Left hindlimb (tissue), 1 donor: ENCODE measurements around the gene MTTP.
"Not testable (repeated sequence)": the region's sequence is repeated elsewhere in the genome, so short reads cannot be mapped to it uniquely, and the experiment has no call there.

Source experiments
- DNase-seq: peaks from one replicate; pipeline ENCODE4 v3.0.0-alpha.2; 2018

The MTTP gene

GRCh38 chr4:99574530-99575324 lies at the start of gene MTTP:
TSS of gene MTTP (plus strand) at chr4:99574824. CDS start at chr4:99574910, 86 bp downstream.
- DNase-seq, result no peak

- no peak for DNase-seq
Measured at GRCh38 chr4:99529228-99529627, 45.4 kb upstream of the MTTP start.

DNA sequence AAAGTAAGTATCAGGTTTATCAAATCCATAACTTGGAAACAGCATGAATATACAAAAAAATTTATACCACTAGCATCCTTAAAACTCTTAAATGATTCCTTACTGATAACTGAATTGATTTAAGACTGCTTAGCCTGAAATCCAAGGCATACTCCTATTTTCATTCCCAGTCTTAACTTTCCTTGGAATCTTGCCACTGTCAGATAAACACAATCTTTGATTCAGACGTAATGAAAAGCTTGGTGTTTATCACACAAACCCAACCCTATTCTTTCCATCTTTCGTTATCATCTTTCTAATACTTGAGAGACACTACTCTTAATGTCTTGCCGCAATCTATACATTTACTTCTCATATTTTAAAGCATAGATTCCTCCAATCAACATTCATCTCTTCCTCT lies 44.7 kb upstream of the MTTP start:
- DNase-seq, result no peak

GRCh38 chr4:99534699-99535098 lies 39.9 kb upstream of the MTTP start:
- not testable (repeated sequence) for DNase-seq

- DNase-seq, result peak; percentile 35
Measured at GRCh38 chr4:99536271-99536670, 38.4 kb upstream of the MTTP start.

GRCh38 chr4:99536848-99537247 lies 37.8 kb upstream of the MTTP start:
- no peak for DNase-seq

DNA sequence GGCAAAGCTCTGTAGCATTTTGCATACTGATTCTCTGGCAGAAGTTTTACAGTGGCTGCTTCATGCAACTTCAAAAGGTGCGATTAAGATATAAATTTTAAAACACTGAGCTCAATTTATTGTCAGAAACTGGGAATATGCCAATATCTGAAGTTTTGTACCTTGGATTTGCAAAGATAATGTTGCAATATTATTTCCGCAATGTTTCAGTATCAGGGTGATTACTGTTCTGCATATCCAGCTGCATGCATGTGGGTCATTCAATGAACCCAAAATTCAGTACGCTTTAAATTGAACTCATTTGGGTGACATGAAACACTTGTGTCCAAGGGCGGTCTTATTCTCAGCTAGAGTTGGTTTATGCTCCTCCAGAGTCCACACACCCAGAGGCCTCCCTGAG lies 37.0 kb upstream of the MTTP start:
- no peak for DNase-seq

DNA sequence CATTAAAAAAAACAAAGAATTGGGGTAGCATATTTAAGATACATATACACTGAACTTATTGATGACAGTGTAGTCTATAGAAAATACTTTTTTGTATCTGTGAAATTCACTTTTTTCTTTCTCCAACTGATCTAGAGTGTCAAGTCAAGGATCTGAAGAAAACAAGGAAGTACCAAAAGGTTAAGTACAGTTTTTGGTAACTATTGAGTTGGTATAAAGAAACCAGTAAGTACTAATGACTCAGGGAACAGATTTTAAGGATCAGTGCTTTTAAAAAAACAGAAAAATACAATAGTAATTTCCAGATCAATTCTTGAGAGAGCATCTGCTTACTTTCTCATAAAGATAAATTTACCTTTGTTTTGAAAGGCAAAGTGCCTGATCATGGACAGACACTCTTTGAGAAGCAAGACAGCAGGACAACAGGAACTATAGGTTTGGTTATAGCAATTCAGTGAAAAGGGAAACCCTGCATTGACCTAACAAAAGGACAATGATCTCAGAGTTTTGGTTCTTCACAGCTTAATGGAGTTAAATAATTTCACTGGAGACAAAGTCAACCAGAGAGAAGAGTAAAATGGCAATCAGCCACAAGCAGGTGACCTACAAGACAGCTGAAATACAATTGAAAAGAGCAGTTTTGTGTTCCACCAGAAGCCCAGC lies 34.2 kb upstream of the MTTP start:
- no peak for DNase-seq

DNA sequence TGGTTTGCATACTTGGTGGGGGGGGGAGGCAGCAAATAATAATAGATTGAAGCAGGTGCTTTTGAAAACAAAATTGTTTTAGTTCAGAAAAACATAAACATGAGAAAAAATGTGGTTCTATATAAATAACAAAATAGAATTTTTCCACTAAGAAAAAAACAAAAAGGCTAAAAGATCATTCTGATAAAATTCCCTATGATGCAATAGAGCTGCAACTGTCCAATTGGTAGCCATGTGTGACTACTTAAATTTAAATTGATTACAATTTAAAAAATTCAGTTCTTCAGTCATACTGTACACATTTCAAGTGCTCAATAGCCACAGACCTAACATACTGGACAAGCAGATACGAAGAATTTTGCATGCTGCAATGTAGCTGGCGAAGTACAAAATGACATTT lies 21.8 kb upstream of the MTTP start:
- no peak for DNase-seq

DNA sequence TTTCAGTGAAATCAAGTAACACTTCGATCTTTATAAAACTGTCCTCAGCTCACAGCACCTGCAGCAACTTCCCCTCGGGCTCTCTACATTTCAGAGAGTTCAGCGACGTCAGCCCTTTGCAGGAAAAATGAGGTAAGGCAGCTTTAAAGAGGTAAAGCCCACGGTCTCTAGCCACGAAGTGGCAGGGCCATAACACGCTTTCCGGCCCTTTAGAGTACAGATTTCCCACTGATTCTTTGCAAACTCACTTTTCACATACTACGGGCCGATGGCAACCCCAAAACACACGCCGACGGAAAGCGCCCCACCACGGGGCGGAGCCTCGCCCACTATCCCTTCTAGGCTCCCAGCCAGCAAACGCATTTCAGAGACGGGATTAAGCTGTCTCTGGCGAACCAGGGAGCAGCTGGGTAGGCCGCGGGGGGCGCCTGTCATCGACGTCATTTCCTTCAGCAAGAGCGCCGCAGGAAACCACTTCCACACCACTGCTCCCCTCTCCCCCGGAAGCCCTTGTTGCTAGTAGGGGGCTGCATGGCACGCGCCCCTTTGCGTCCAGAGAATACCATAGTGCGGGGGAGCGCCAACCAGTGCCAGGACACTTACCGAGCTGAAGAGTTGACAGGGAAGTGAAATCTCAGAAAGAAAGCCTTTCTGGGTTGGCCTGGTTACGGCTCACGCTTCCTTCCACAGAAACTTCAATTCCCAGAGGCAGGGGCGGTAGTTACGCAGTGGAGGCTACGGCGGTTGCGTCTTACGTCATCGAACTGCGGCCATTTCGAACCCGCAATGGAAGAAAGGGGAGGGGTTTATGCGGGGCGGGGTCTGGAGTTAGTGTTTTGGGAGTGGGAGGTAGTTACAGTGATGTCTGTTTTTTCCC lies 11.1 kb upstream of the MTTP start, which contains the start of gene TRMT10A:
TRMT10A (minus strand) TSS at position 730 of the 877 bp plus-strand sequence. CDS start 4,701 bp downstream, outside the sequence.
- peak; percentile 99 for DNase-seq

- DNase-seq, result peak; percentile 27
Measured at GRCh38 chr4:99564921-99565320, 9.7 kb upstream of the MTTP start.

DNA sequence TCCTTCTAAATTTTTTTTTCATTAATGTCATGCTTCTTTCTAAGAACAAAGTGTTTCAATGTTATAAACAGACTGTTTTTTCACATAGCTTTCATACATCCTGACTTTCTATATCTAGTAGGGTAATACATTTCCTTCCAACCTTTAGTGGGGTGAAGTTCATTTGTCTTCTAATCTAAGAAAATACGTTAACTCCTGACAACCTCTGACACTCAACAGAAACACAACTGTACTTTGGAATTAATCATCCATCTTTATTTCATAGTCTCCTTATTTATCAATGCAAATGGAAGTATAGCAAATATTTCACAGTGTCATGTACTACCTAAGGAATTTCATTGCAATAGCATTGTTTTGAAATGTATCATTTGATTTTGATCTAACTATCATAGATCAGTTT lies 2.7 kb upstream of the MTTP start:
- DNase-seq, result no peak

GRCh38 chr4:99572527-99573240 lies 1.9 kb upstream of the MTTP start:
- DNase-seq, result no peak

DNA sequence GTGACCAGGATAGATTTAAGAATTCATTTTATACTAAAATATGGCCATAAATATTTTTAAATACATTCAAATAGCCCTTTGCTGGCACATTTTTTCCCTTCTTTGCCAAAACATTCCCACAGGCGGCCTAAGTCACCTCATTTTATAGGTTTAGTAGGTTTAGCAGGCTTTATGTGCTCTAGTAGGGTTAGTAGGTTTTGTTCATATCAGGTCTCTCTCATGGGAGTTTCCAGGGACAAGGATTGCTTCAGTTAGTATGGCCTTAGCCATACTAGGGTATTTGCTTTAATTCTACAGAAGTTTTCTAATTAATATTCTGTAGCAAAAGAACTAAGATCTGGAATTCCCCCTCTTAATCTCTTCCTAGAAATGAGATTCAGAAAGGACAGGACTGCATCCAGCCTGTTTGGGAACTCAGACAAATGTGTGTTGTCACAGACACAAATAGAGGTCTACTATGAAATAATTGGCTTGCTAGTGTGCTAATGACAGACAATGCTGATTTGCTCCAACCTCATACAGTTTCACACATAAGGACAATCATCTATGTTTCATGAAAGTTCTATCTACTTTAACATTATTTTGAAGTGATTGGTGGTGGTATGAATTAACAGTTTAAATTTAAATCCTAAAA lies 772 bp upstream of the MTTP start:
- no peak for DNase-seq

DNA sequence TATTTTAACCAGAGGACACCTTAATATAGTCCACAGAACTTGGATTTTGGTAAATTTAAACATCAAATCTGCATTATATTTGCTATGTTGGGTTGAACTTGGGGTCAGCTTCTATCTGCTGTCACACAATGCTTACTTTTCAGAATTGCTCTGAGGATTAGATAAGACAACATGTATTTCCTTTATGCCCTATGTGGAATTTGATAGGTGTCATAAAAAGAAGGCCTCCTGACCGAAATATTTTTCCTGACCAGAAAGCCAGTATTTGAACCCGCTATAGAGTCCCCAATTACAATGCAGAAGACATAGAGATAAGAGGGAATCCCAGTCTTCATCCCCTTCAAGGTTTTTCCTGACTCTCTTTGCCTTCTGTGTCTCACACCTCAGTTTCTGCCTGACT lies 4.1 kb downstream of the MTTP start:
- no peak for DNase-seq

DNA sequence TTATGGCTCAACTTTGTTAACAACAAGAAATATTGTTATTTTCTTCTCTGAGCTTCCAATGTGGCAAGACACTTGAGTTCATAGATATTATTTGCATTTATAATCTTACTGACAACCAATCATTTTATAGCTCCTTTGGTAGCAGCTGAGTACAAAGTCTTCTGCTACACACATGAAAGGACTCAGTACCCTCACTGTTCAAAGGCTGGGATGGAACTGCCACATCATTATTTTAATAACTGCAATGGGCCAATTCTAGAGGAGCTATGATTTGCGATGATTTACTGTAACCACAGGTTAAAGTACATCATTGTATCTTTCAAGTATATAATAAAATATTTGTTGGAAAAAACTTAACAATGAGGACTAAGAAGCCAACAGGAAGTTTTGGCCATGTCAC lies 10.9 kb downstream of the MTTP start:
- no peak for DNase-seq

DNA sequence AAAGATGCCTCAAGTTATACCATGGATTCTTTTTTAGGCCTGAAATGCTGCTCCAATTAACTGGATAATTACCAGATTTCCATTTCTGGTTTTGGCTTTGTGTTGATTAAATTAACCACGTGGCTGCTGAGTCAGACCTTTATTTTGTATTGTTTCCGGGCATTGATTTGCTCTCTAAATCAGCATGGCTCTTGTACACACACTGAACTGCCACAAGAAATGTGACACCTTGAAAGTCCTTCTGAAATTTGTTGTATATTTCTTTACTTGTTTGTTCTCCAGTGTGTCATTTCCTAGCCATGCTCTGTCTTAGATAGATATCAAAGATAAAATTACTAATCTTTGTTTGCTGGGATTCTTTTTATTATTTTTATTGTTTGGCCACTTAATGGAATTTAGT lies 11.7 kb downstream of the MTTP start:
- no peak for DNase-seq

DNA sequence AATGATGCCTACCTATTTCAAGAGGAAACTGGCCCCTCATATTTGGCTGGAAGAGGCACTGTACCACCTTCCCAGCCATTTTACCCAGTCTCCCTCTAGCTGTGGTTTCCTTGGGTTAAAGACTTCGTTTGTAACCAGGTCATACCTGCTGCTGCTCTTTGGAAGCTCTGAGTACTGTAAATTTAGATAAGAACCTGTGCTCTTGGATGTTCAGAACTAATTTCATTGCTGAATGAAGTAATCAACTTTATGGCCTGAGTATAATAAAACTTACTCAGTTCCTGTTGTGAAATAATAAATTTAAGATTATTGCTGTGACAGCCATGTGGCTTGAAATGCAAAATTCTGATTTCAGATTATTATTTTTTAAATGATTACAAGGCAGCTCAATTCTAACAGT lies 12.2 kb downstream of the MTTP start:
- DNase-seq, result no peak

DNA sequence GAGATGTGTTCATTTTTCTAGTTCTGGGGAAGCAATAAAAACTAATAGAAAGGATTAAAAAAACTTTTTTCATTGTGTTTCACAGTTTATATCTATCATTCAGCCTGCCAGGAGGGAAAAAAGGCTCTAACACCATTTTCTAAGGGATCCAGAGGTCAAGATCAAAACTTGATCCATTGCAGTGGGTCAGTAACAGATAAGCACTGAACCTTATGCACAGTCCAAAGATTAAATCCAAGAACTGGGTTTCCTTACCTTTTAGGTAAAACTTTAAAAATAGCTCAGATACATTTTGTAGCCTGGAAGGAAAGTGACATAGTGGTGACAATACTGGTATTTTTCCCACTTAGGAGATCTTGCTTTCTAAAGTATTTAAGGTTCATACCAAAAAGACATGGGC lies 12.7 kb downstream of the MTTP start:
- no peak for DNase-seq

- DNase-seq, result no peak
Measured at GRCh38 chr4:99587803-99588202, 13.2 kb downstream of the MTTP start.

DNA sequence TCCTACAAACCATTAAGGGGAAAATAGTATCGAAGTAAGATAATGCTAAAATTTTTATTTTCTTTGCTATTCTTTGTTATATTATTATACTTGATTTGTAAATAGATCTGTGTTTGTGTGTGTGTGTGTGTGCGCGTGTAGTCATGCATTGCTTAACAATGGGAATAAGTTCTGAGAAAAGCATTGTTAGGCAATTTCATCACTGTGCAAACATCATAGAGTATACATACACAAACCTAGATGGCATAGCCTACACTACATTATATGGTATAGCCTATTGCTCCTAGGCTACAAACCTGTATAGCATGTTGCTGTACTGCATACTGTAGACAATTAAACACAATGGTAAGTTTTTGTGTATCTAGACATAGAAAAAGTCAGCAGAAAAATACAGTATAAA lies 17.1 kb downstream of the MTTP start:
- no peak for DNase-seq
